H4 (cell line): ENCODE results near the gene TACC2. TPM values are rescaled to one million over a fixed set of nuclear protein-coding genes. Genes with fewer than 3 reads are reported as not detected.
"Not testable (repeated sequence)": the region's sequence is repeated elsewhere in the genome, so short reads cannot be mapped to it uniquely, and the experiment has no call there.

Experiments
- DNase-seq: peaks from one replicate; pipeline ENCODE4 v3.0.0-alpha.2; 2015; ENCODE audit warnings: low spot score
- total RNA-seq: library from RNA; depleted of rRNA; stranded (reverse); fragments of >200 nt; shearing (Covaris generic); gene quantifications from 2 replicates; pipeline ENCODE4 v1.2.3, GENCODE V29; 2014

TACC2 gene
- total RNA-seq, 1 experiment from 2014 or later, result 1.8 TPM

DNA sequence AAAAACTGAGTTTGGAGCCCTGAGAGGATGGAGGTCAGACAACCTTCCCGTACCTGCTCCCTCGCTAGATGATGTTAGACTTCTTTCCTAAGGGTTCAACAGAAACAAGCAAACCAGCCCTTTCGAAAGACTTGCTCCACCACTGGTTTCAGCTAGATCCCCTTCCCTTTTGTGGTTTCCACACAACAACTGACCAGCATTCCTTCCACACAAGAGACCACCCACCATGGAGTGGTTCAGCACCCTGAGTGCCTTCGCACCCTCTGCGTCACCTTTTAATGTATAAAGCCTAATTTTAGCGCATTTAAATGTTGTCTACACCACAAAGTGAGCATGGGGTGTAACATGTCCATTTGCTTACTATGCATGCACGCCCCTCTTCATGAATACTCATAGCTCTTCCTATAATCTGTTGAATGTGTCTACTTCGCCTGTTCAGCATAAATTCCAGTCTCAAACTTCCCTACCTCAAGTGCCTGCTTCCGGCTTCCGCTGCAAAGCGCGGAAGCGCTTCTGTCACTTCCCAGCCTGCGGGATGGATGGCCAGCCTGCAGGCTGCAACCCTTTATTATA, 69.0 kb downstream of the TACC2 start:
- no peak for DNase-seq

DNA sequence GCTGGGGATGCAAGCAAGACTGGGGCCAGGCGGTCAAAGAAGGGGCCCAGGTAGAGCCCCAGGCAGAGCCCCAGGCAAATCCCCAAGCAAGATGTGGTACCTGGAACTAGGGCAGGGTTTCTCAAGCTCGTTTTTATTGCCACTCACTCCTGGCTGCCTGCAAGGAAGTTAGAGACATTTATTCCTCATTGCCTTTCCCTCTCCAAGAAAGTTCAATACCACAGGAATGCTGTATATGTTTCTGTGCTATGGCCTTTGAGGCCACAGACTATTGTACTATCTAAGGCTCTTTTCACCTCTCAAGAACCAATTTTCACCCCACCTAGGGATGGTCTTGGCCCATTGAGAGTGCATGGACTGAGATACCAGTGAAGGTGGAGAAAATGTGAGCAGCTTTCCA, 71.3 kb downstream of the TACC2 start:
- DNase-seq, result peak; percentile 31

- peak; percentile 89 for DNase-seq
Observed at GRCh38 chr10:122062831-122063674, 74.1 kb downstream of the TACC2 start.

GRCh38 chr10:122066337-122066939, 77.5 kb downstream of the TACC2 start:
- DNase-seq, result not testable (repeated sequence)

DNA sequence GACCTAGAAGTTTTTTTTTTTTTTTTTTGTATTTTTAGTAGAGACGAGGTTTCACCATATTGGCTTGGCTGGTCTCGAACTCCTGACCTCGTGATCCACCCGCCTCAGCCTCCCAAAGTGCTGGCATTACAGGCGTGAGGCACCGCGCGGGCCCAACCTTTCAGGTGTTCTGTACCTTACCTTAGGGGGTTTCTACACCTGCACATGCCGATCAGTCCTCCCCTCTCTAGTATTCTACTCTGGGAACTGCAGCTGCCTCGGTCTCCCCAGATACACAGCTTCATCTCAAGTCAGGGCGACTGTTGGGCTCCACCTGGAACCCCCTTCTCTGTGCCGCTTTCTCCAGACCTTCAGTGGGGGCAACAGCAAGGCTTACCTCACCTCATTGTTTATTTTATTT, 79.9 kb downstream of the TACC2 start:
- no peak for DNase-seq

GRCh38 chr10:122072491-122072890, 83.5 kb downstream of the TACC2 start:
- no peak for DNase-seq

- DNase-seq, result no peak
Observed at GRCh38 chr10:122073508-122073907, 84.5 kb downstream of the TACC2 start.

GRCh38 chr10:122075171-122075570, 86.2 kb downstream of the TACC2 start:
- DNase-seq, result no peak

DNA sequence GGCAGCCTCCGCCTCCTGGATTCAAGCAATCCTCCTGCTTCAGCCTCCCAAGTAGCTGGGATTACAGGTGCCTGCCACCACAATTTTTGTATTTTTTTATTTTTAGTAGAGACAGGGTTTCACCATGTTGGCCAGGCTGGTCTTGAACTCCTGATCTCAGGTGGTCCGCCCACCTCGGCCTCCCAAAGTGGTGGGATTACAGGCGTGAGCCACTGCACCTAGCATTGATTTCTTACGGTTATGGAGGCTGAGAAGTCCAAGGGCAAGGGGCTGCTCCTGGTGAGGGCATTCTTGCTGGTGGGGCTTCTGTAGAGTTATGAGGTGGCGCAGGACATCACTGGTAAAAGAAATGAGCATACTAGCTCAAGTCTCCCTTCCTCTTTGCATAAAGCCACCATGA, 86.9 kb downstream of the TACC2 start:
- DNase-seq, result not testable (repeated sequence)

- DNase-seq, result no peak
Observed at GRCh38 chr10:122077311-122077875, 88.4 kb downstream of the TACC2 start.

GRCh38 chr10:122078326-122078725, 89.4 kb downstream of the TACC2 start:
- DNase-seq, result no peak

GRCh38 chr10:122078965-122079795, 90.2 kb downstream of the TACC2 start:
- DNase-seq, result no peak

GRCh38 chr10:122082616-122083477, 93.9 kb downstream of the TACC2 start:
- DNase-seq, result no peak

DNA sequence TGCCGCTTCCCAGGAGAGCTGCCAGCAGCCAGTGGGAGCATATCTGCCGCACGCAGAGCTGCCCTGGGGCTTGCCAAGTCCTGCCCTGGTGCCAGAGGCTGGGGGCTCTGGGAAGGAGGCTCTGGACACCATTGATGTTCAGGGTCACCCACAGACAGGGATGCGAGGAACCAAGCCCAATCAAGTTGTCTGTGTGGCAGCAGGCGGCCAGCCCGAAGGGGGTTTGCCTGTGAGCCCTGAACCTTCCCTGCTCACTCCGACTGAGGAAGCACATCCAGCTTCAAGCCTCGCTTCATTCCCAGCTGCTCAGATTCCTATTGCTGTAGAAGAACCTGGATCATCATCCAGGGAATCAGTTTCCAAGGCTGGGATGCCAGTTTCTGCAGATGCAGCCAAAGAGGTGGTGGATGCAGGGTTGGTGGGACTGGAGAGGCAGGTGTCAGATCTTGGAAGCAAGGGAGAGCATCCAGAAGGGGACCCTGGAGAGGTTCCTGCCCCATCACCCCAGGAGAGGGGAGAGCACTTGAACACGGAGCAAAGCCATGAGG, 94.6 kb downstream of the TACC2 start:
- no peak for DNase-seq

DNA sequence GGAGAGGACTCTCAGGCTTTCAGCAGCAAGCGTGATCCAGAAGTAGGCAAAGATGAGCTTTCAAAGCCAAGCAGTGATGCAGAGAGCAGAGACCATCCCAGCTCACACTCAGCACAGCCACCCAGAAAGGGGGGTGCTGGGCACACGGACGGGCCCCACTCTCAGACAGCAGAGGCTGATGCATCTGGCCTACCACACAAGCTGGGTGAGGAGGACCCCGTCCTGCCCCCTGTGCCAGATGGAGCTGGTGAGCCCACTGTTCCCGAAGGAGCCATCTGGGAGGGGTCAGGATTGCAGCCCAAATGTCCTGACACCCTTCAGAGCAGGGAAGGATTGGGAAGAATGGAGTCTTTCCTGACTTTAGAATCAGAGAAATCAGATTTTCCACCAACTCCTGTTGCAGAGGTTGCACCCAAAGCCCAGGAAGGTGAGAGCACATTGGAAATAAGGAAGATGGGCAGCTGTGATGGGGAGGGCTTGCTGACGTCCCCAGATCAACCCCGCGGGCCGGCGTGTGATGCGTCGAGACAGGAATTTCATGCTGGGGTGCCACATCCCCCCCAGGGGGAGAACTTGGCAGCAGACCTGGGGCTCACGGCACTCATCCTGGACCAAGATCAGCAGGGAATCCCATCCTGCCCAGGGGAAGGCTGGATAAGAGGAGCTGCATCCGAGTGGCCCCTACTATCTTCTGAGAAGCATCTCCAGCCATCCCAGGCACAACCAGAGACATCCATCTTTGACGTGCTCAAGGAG, 95.5 kb downstream of the TACC2 start:
- DNase-seq, result no peak

- no peak for DNase-seq
Observed at GRCh38 chr10:122085423-122085911, 96.5 kb downstream of the TACC2 start.

- no peak for DNase-seq
Observed at GRCh38 chr10:122086416-122087240, 97.7 kb downstream of the TACC2 start.

DNA sequence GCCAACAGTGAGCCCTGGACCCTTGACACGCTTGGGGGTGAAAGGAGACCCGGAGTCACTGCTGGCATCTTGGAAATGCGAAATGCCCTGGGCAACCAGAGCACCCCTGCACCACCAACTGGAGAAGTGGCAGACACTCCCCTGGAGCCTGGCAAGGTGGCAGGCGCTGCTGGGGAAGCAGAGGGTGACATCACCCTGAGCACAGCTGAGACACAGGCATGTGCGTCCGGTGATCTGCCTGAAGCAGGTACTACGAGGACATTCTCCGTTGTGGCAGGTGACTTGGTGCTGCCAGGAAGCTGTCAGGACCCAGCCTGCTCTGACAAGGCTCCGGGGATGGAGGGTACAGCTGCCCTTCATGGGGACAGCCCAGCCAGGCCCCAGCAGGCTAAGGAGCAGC, 98.5 kb downstream of the TACC2 start:
- no peak for DNase-seq
